H1 (cell line): ENCODE data around the gene RTN4. TPM values are rescaled to one million over a fixed set of nuclear protein-coding genes. Genes with fewer than 3 reads are reported as not detected.

Experiments used
- BACH1 ChIP-seq: IDR thresholded peaks from 2 replicates; pipeline ENCODE4 v1.6.1; 2012; ENCODE audit warnings: low read length, improper control_type of control experiment
- EP300 ChIP-seq, 2 experiments: IDR thresholded peaks; 1 replicate in 1 of 2; 2 replicates in 1 of 2; pipeline ENCODE4 v1.6.1; 2011 to 2012; ENCODE audit warnings: low read depth in 2 of 2, low read length in 2 of 2, mild to moderate bottlenecking in 2 of 2, borderline replicate concordance in 1 of 2, inconsistent platforms in 1 of 2, moderate library complexity in 1 of 2
- HDAC2 ChIP-seq, 2 experiments: fragments of 300-600 bp in 1 of 2; sonication (generic) in 1 of 2; IDR thresholded peaks; 2 replicates each; pipeline ENCODE4 v1.6.1; 2011 to 2012; ENCODE audit warnings: low read depth in 2 of 2, low read length in 2 of 2, mild to moderate bottlenecking in 2 of 2, moderate library complexity in 2 of 2, borderline replicate concordance in 1 of 2, inconsistent platforms in 1 of 2
- RNF2 ChIP-seq: fragments of 200-900, 300-1000 bp; sonication (generic); IDR thresholded peaks from 2 replicates; pipeline ENCODE4 v1.7.1; 2016; ENCODE audit warnings: borderline replicate concordance, low read depth, mild to moderate bottlenecking, antibody characterized with exemption, low read length; ENCODE audit not compliant: poor library complexity, severe bottlenecking; ENCODE audit errors: missing control alignments
- TCF12 ChIP-seq: IDR thresholded peaks from 2 replicates; pipeline ENCODE4 v1.6.1; 2011; ENCODE audit warnings: low read depth, mild to moderate bottlenecking, low read length
- polyA plus RNA-seq, 7 experiments: library from polyadenylated mRNA; depleted of rRNA in 3 of 7; stranded (reverse) in 5 of 7; unstranded in 2 of 7; fragments of >200 nt in 5 of 7; fragments of 200-250 nt in 2 of 7; gene quantifications; 1 replicate in 5 of 7; 2 replicates in 1 of 7; 4 replicates in 1 of 7; pipeline versions ENCODE4 v1.2.1 to v1.2.3, GENCODE V29; 2011 to 2013; ENCODE audit warnings: missing spikeins in 2 of 7, mixed read lengths in 2 of 7
- total RNA-seq: library from RNA; stranded (reverse); fragmentation: NEBNext Ultra II Directional; extraction: Animal tissue kit (Norgen Biotek cat#: 25700); gene quantifications from 2 replicates; pipeline ENCODE4 v1.2.1, GENCODE V29; 2021

RTN4 gene
- total and polyA plus RNA-seq, 2 of the 8 experiments (the other 6 are each of a cell fraction or from before 2014, with no cell fraction given), result 179 to 242 TPM

GRCh38 chr2:55073000-55073983 is 23.0 kb upstream of the RTN4 start (continued):
- TF ChIP-seq RNF2 (no peak), EP300 (IDR thresholded peaks at IDR 0.05; ENCODE audit: borderline replicate concordance in 1 of 2, low read depth in 2 of 2, low read length in 2 of 2) (no peak), TCF12 (no peak), BACH1 (no peak), HDAC2 (IDR thresholded peaks at IDR 0.05; ENCODE audit: borderline replicate concordance in 1 of 2, low read depth in 2 of 2, low read length in 2 of 2) (no peak)
